GM12878 (cell line): ENCODE results near the gene ALAS1. TPM values are rescaled to one million over a fixed set of nuclear protein-coding genes. Genes with fewer than 3 reads are reported as not detected.
A peak's percentile ranks its signal among the peaks of the same experiment; 100 is the strongest.

Experiments
- ATAC-seq: fragments of 200-7000 bp; cut with Tn5 transposase; 3 replicates; pipeline ENCODE4 v1.9.1; 2020; ENCODE audit warnings: mild to moderate bottlenecking, moderate library complexity
- BruUV-seq: library from RNA; stranded (reverse); fragments of 400-500 nt; replicated peaks from 2 replicates; lab custom pipeline; 2021; lab: Mats Ljungman, UMichigan
- CTCF ChIA-PET: fragments of 300-600 bp; sonication (Branson Sonifier 250); formaldehyde crosslinking; extraction: SDS; loops from one replicate; lab custom pipeline; 2021; ENCODE audit warnings: inconsistent platforms; lab: Yijun Ruan, JAX
- POLR2A ChIA-PET: fragments of 350-600 bp; formaldehyde crosslinking; extraction: SDS; loops from one replicate; lab custom pipeline; 2021; ENCODE audit warnings: inconsistent platforms; lab: Charles Lee
- RAD21 ChIA-PET: fragments of 300-600 bp; sonication (Branson Sonifier 250); formaldehyde crosslinking; loops from one replicate; lab custom pipeline; 2023; ENCODE audit warnings: antibody characterized with exemption; ENCODE audit not compliant: unreplicated experiment; lab: Charles Lee
- SMC1A ChIA-PET: fragments of 300-600 bp; sonication (Branson Sonifier 250); formaldehyde crosslinking; loops from one replicate; lab custom pipeline; 2023; ENCODE audit not compliant: unreplicated experiment, uncharacterized antibody; lab: Charles Lee
- DNase-seq: peaks from one replicate; pipeline ENCODE4 v3.0.0-alpha.2; 2011; ENCODE audit warnings: low read depth, low spot score
- FAIRE-seq: peaks from 3 replicates; lab custom pipeline; 2011; peaks lifted over from hg19 to GRCh38; lab: Jason Lieb, UNC
- H2AFZ ChIP-seq: 2 replicates; pipeline ENCODE4 v1.6.0; 2011; ENCODE audit warnings: low read depth, low read length, control low read depth; ENCODE audit not compliant: control insufficient read depth
- H3K27ac ChIP-seq: 2 replicates; pipeline ENCODE4 v1.5.1; 2011; ENCODE audit warnings: control low read depth; ENCODE audit not compliant: control insufficient read depth, insufficient read depth
- H3K27me3 ChIP-seq, 2 experiments: replicated peaks in 1 of 2; 2 replicates each; pipeline versions ENCODE4 v1.6.0 to v1.6.1; 2011; ENCODE audit warnings: low read length in 1 of 2; ENCODE audit not compliant: control insufficient read depth in 2 of 2, insufficient read depth in 2 of 2
- H3K36me3 ChIP-seq, 2 experiments: 2 replicates each; pipeline ENCODE4 v1.5.1; 2011; ENCODE audit warnings: low read length in 1 of 2; ENCODE audit not compliant: control insufficient read depth in 2 of 2, insufficient read depth in 2 of 2
- H3K4me1 ChIP-seq: 2 replicates; pipeline ENCODE4 v1.6.1; 2011; ENCODE audit warnings: mild to moderate bottlenecking, low read length, moderate library complexity, mixed read lengths; ENCODE audit not compliant: control insufficient read depth, insufficient read depth
- H3K4me2 ChIP-seq: 2 replicates; pipeline ENCODE4 v1.6.0; 2011; ENCODE audit warnings: control low read depth; ENCODE audit not compliant: control insufficient read depth, insufficient read depth
- H3K4me3 ChIP-seq: fragments of 200-600 bp; sonication (generic); 2 replicates; pipeline ENCODE4 v1.5.1; 2016
- H3K79me2 ChIP-seq: 2 replicates; pipeline ENCODE4 v1.6.0; 2011; ENCODE audit warnings: low read length; ENCODE audit not compliant: control insufficient read depth, insufficient read depth
- H3K9ac ChIP-seq: 2 replicates; pipeline ENCODE4 v1.8.0; 2011; ENCODE audit warnings: low read length, control low read depth, mixed read lengths; ENCODE audit not compliant: control insufficient read depth, insufficient read depth
- H3K9me3 ChIP-seq: replicated peaks from 3 replicates; pipeline ENCODE4 v1.5.1; 2011; ENCODE audit warnings: mild to moderate bottlenecking, low read length; ENCODE audit not compliant: control insufficient read depth, insufficient read depth
- H4K20me1 ChIP-seq: 2 replicates; pipeline ENCODE4 v1.6.0; 2011; ENCODE audit not compliant: control insufficient read depth, insufficient read depth
- ATF7 ChIP-seq: fragments of 450-650 bp; IDR thresholded peaks from 2 replicates; pipeline ENCODE4 v1.6.1; 2016; ENCODE audit warnings: low read depth, mild to moderate bottlenecking
- CTCF ChIP-seq, 3 experiments: IDR thresholded peaks in 2 of 3; conservative IDR thresholded peaks in 1 of 3; 2 replicates each; pipeline ENCODE4 v1.5.1; 2011; ENCODE audit warnings: low read depth in 3 of 3, low read length in 3 of 3, mild to moderate bottlenecking in 3 of 3, control low read depth in 2 of 3, moderate library complexity in 2 of 3, inconsistent platforms in 1 of 3, mixed read lengths in 1 of 3; ENCODE audit not compliant: control insufficient read depth in 2 of 3, insufficient read depth in 1 of 3; ENCODE audit errors: extremely low read depth in 1 of 3
- EED ChIP-seq: sonication (generic); IDR thresholded peaks from 2 replicates; pipeline ENCODE4 v1.6.1; 2016; ENCODE audit warnings: antibody characterized with exemption, low read depth
- ETV6 ChIP-seq, 2 experiments: fragments of 450-650 bp in 1 of 2; IDR thresholded peaks in 1 of 2; conservative IDR thresholded peaks in 1 of 2; 2 replicates each; pipeline ENCODE4 v1.6.1; 2014; ENCODE audit warnings: antibody characterized with exemption in 1 of 2, borderline replicate concordance in 1 of 2, low read depth in 1 of 2, mild to moderate bottlenecking in 1 of 2, moderate library complexity in 1 of 2
- KLF5 ChIP-seq: fragments of 450-650 bp; IDR thresholded peaks from 2 replicates; pipeline ENCODE4 v1.6.1; 2014; ENCODE audit warnings: mild to moderate bottlenecking; ENCODE audit not compliant: partially characterized antibody
- POLR2AphosphoS5 ChIP-seq: IDR thresholded peaks from 2 replicates; pipeline ENCODE4 v1.6.1; 2011; ENCODE audit warnings: mild to moderate bottlenecking, low read length, inconsistent platforms
- TBL1XR1 ChIP-seq: IDR thresholded peaks from 2 replicates; pipeline ENCODE4 v1.6.1; 2012; ENCODE audit warnings: low read depth, low read length, improper control_type of control experiment
- WGBS: methylation state at CpG from one replicate; pipeline ENCODE4 v1.1.6; 2016; ENCODE audit warnings: low lambda C conversion rate; ENCODE audit not compliant: insufficient replicate concordance, insufficient coverage; ENCODE audit errors: missing lambda C conversion rate; 5-methylcytosine and 5-hydroxymethylcytosine counted together
- in situ Hi-C: fragments of 300-500 bp; cut with MboI; formaldehyde crosslinking; loops from 9 replicates; pipeline ENCODE4 v1.14.3; 2018; ENCODE audit warnings: mixed read lengths
- intact Hi-C: fragments of 100-400 bp; cut with micrococcal nuclease; formaldehyde crosslinking; loops from one replicate; pipeline ENCODE4 v1.14.2; 2022; ENCODE audit not compliant: unreplicated experiment
- polyA plus RNA-seq, 11 experiments: library from polyadenylated mRNA; depleted of rRNA in 4 of 11; unstranded in 6 of 11; stranded (reverse) in 5 of 11; fragments of >200 nt; fragmentation: Nextera tagmentation in 4 of 11; fragmentation: Illumina TruSeq in 1 of 11; extraction: Ambion mirVana in 4 of 11; extraction: Trizol in 1 of 11; gene quantifications; 1 replicate in 1 of 11; 2 replicates in 10 of 11; pipeline versions ENCODE4 v1.2.1 to v1.2.3, GENCODE V29; 2011 to 2016; ENCODE audit warnings: inconsistent platforms in 2 of 11, missing spikeins in 2 of 11, low read depth in 1 of 11
- total RNA-seq, 4 experiments: library from RNA; depleted of rRNA in 3 of 4; stranded (reverse); fragments of >200 nt in 3 of 4; fragmentation: Illumina TruSeq in 1 of 4; extraction: Trizol in 1 of 4; gene quantifications; 2 replicates each; pipeline versions ENCODE4 v1.2.1 to v1.2.3, GENCODE V29; 2013 to 2021

The ALAS1 gene
- total and polyA plus RNA-seq, 10 of the 15 experiments (the other 5 are each of a cell fraction or from before 2014, with no cell fraction given), result 69.9 to 115 (median 94.1) TPM

DNA sequence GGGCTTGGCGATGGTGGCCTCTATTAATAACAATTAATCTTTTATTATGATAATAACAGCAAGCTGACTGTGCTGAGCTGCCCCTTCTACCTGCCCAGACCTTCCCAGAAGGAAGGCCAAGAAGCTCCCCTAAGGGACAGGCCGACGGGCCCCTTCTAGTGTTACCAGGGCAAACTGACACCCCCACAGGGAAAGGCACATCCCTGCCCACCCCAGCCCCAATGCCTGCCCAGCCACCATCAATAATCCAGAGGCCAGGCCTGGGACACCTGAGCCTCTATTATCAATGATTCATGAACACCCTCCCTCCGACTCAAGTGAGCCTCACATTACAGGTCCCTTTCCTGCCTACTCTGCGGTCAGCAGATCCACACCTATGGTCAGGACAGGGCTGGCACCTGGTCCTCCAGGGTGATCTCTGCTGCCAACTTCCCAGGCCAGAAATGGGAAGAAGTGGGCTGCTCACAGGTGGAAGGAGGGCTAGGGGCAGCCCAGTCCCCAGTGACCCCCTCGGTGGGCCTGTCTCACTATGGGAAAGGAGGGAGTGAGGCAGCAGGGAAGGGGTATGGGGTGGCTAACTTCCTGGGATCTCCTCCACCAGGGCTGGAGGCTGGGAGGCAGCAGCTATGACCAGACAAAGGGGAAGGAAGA, 39.2 kb downstream of the ALAS1 start:
- peaks cover 2 to 5% of the 10 kb centered on the region in 2 experiments; a peak in 2 of 4 replicates for H3K36me3 ChIP-seq
- SMC1A ChIA-PET, result interaction anchor here (1.0 to 4.2 kb wide), 7 partner anchors 12 to 102 kb away, joined by 3 to 25 read pairs (median 7); partner anchors contain the start of gene TLR9
- CTCF ChIA-PET, result interaction anchor here (0.7 to 3.8 kb wide), 12 partner anchors 9 to 184 kb away, joined by 3 to 26 read pairs (median 5); partner anchors contain the start of gene TLR9
- BruUV-seq, result no TSS peak
- no peaks in the 10 kb centered on the region for H3K9me3 ChIP-seq
- RAD21 ChIA-PET, result interaction anchor here (1.4 to 1.8 kb wide), 3 partner anchors 9 to 51 kb away, joined by 5 to 6 read pairs (median 6); partner anchors contain the start of genes GLYCTK, PPM1M and WDR82
- 84% methylated on average over 6 of the region's 6 CpGs for WGBS
- no peaks in the 10 kb centered on the region for H4K20me1 ChIP-seq
- H3K27me3 ChIP-seq, result no peaks in the 10 kb centered on the region
- DNase-seq (no peak), ATAC-seq (no peak), FAIRE-seq (no peak)
- H3K79me2 ChIP-seq, result peaks cover 39% of the 10 kb centered on the region
- POLR2A ChIA-PET, result interaction anchor here (0.8 to 7.2 kb wide), 4 partner anchors 12 to 101 kb away, joined by 3 to 43 read pairs (median 20); partner anchors contain the start of genes TLR9 and WDR82
- TF ChIP-seq EED, result 0 out of 2 replicates have a peak, but pooled peaks have one; percentile 2
- TF ChIP-seq KLF5, result no peak
- peak overlapping the region; percentile 88 for H3K27ac ChIP-seq
- peak overlapping the region; percentile 87; the same call in 1 of the 2 replicates for H3K9ac ChIP-seq
- H3K4me2 ChIP-seq, result peak overlapping the region; percentile 81
- no peak overlapping the region for H2AFZ ChIP-seq
- peaks cover 36% of the 10 kb centered on the region for H3K4me1 ChIP-seq
- intact Hi-C loops, result loop anchor here (1.0 kb wide), 1 partner anchor 102 kb away; no protein-coding TSS in a partner anchor
- in situ Hi-C loops, result no loop called here
- peak overlapping the region; percentile 93 for H3K4me3 ChIP-seq

DNA sequence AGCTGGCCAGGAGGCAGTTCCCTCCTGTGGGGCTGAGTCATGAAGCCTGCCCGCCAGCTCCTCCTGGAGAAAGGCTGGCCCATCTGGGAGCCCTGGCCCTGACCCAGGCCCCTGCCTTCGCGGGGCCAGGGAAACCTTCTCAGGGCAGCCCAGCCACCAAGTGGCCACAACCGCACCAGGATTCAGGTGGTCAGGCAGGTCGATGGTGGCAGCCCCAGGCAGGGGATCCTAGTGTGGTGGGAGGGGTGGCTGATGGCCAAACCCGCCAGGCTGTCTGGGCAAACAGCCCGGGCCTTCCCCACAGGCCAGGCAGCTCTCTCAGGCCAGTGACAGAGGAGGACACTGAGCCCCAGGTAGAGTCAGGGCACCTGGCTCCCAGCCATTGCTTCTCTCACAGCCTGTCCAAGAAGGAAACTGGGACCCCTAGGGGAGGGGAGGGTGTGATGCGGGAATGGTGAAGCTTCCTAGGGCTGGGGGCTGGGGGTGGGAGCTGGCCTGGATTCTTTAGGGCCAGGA, 39.8 kb downstream of the ALAS1 start:
- no TSS peak for BruUV-seq
- SMC1A ChIA-PET, result interaction anchor here (1.0 to 4.2 kb wide), 7 partner anchors 12 to 102 kb away, joined by 3 to 25 read pairs (median 7); partner anchors contain the start of gene TLR9
- Histone ChIP-seq H3K27me3 (no peaks in the 10 kb centered on the region), H3K9ac (peak overlapping the region; percentile 87), H3K4me2 (peak overlapping the region; percentile 81), H3K9me3 (no peaks in the 10 kb centered on the region), H3K36me3 (peaks cover 2 to 5% of the 10 kb centered on the region in 2 experiments; a peak in 2 of 4 replicates), H3K27ac (peak overlapping the region; percentile 88), H4K20me1 (no peaks in the 10 kb centered on the region), H3K4me3 (peak overlapping the region; percentile 93), H3K4me1 (peaks cover 33% of the 10 kb centered on the region), H3K79me2 (peaks cover 39% of the 10 kb centered on the region), H2AFZ (no peak overlapping the region)
- in situ Hi-C loops, result no loop called here
- CTCF ChIA-PET, result interaction anchor here (0.8 to 3.8 kb wide), 13 partner anchors 11 to 184 kb away, joined by 3 to 26 read pairs (median 5); partner anchors contain the start of gene TLR9
- DNase-seq, result no peak
- POLR2A ChIA-PET, result interaction anchor here (0.8 to 7.2 kb wide), 5 partner anchors 11 to 101 kb away, joined by 3 to 43 read pairs (median 7); partner anchors contain the start of genes TLR9 and WDR82
- no peak for FAIRE-seq
- RAD21 ChIA-PET, result interaction anchor here (1.2 to 1.8 kb wide), 6 partner anchors 8 to 51 kb away, joined by 3 to 12 read pairs (median 6); partner anchors contain the start of genes GLYCTK, PPM1M, TLR9 and WDR82
- ATAC-seq, result no peak
- 60% methylated on average over 8 of the region's 8 CpGs for WGBS
- intact Hi-C loops, result loop anchor here (1.0 kb wide), 1 partner anchor 102 kb away; no protein-coding TSS in a partner anchor
- TF ChIP-seq CTCF (IDR thresholded peaks at IDR 0.05 in 2 of 3, conservative IDR thresholded peaks at IDR 0.05 in 1 of 3; ENCODE audit: control insufficient read depth in 2 of 3, extremely low read depth in 1 of 3, insufficient read depth in 1 of 3, low read depth in 3 of 3, low read length in 3 of 3) (0 out of 6 replicates have a peak, but pooled peaks of 1 of the 3 experiments have one; percentile 4), TBL1XR1 (no peak), EED (peak; percentile 1; the same call in 1 of the 2 replicates), POLR2AphosphoS5 (no peak), ETV6 (conservative IDR thresholded peaks at IDR 0.05 in 1 of 2, IDR thresholded peaks at IDR 0.05 in 1 of 2; ENCODE audit: borderline replicate concordance in 1 of 2, low read depth in 1 of 2) (no peak), ATF7 (no peak)
